ENCODE measurements around the gene ACTRT2. TPM values are rescaled to one million over a fixed set of nuclear protein-coding genes. Genes with fewer than 3 reads are reported as not detected.

The ACTRT2 gene
- total RNA-seq, 2 experiments from 2014 or later: not detected

GRCh38 chr1:3022976-3023375 is 1.7 kb downstream of the ACTRT2 start:
- no peaks in the 10 kb centered on the region for H3K4me1 Mint-ChIP-seq
- DNase-seq: no peak
- POLR2A ChIA-PET: no interaction called here
- no peaks in the 10 kb centered on the region for H3K36me3 Mint-ChIP-seq (ENCODE audit: low read depth)
- no peak overlapping the region for H3K27ac Mint-ChIP-seq
- H3K9me3 Mint-ChIP-seq: no peaks in the 10 kb centered on the region
- H3K4me3 Mint-ChIP-seq: no peak overlapping the region
- CTCF ChIA-PET: no interaction called here
- no peaks in the 10 kb centered on the region for H3K27me3 Mint-ChIP-seq

- no peak overlapping the region for H3K4me3 Mint-ChIP-seq
- H3K9me3 Mint-ChIP-seq: no peaks in the 10 kb centered on the region
- no peak for DNase-seq
- ChIA-PET POLR2A (no interaction called here), CTCF (no interaction called here)
- no peak overlapping the region for H3K27ac Mint-ChIP-seq
- no peaks in the 10 kb centered on the region for H3K27me3 Mint-ChIP-seq
- no peaks in the 10 kb centered on the region for H3K36me3 Mint-ChIP-seq (ENCODE audit: low read depth)
- no peaks in the 10 kb centered on the region for H3K4me1 Mint-ChIP-seq
These were observed 2.8 kb downstream of the ACTRT2 start for GRCh38 chr1:3024019-3024418.

GRCh38 chr1:3024588-3024987 is 3.3 kb downstream of the ACTRT2 start:
- CTCF ChIA-PET: no interaction called here
- no peaks in the 10 kb centered on the region for H3K36me3 Mint-ChIP-seq (ENCODE audit: low read depth)
- no peaks in the 10 kb centered on the region for H3K27me3 Mint-ChIP-seq
- H3K4me1 Mint-ChIP-seq: no peaks in the 10 kb centered on the region
- no peak for DNase-seq
- POLR2A ChIA-PET: no interaction called here
- no peak overlapping the region for H3K27ac Mint-ChIP-seq
- H3K4me3 Mint-ChIP-seq: no peak overlapping the region
- no peaks in the 10 kb centered on the region for H3K9me3 Mint-ChIP-seq

GRCh38 chr1:3026124-3026523 is 4.9 kb downstream of the ACTRT2 start:
- no peaks in the 10 kb centered on the region for H3K27me3 Mint-ChIP-seq
- no peak overlapping the region for H3K27ac Mint-ChIP-seq
- H3K4me1 Mint-ChIP-seq: no peaks in the 10 kb centered on the region
- ChIA-PET POLR2A (no interaction called here), CTCF (no interaction called here)
- no peak for DNase-seq
- no peaks in the 10 kb centered on the region for H3K9me3 Mint-ChIP-seq
- no peaks in the 10 kb centered on the region for H3K36me3 Mint-ChIP-seq (ENCODE audit: low read depth)
- no peak overlapping the region for H3K4me3 Mint-ChIP-seq

GRCh38 chr1:3026581-3027391 is 5.5 kb downstream of the ACTRT2 start:
- Mint-ChIP-seq H3K27me3 (no peaks in the 10 kb centered on the region), H3K4me1 (no peaks in the 10 kb centered on the region), H3K27ac (no peak overlapping the region), H3K9me3 (no peaks in the 10 kb centered on the region), H3K4me3 (no peak overlapping the region), H3K36me3 (ENCODE audit: low read depth) (no peaks in the 10 kb centered on the region)
- ChIA-PET POLR2A (no interaction called here), CTCF (no interaction called here)
- no peak for DNase-seq

GRCh38 chr1:3027611-3028371 is 6.5 kb downstream of the ACTRT2 start:
- ChIA-PET POLR2A (no interaction called here), CTCF (no interaction called here)
- no peaks in the 10 kb centered on the region for H3K27me3 Mint-ChIP-seq

GRCh38 chr1:3028531-3029282 is 7.4 kb downstream of the ACTRT2 start:
- H3K36me3 Mint-ChIP-seq (ENCODE audit: low read depth): no peaks in the 10 kb centered on the region
- no peaks in the 10 kb centered on the region for H3K9me3 Mint-ChIP-seq
- ChIA-PET CTCF (no interaction called here), POLR2A (no interaction called here)
- no peaks in the 10 kb centered on the region for H3K27me3 Mint-ChIP-seq
- H3K4me3 Mint-ChIP-seq: no peak overlapping the region
- H3K4me1 Mint-ChIP-seq: peaks cover 12% of the 10 kb centered on the region
- DNase-seq: no peak
- no peak overlapping the region for H3K27ac Mint-ChIP-seq

More at GRCh38 chr1:3027611-3028371, 6.5 kb downstream of the ACTRT2 start:
- Mint-ChIP-seq H3K4me1 (peaks cover 3% of the 10 kb centered on the region), H3K36me3 (ENCODE audit: low read depth) (no peaks in the 10 kb centered on the region), H3K27ac (no peak overlapping the region), H3K9me3 (no peaks in the 10 kb centered on the region), H3K4me3 (no peak overlapping the region)
- DNase-seq: no peak

- no peak for DNase-seq
- POLR2A ChIA-PET: no interaction called here
- Mint-ChIP-seq H3K27ac (no peak overlapping the region), H3K4me3 (no peak overlapping the region), H3K4me1 (peaks cover 13% of the 10 kb centered on the region), H3K36me3 (ENCODE audit: low read depth) (no peaks in the 10 kb centered on the region), H3K9me3 (no peaks in the 10 kb centered on the region), H3K27me3 (no peaks in the 10 kb centered on the region)
- CTCF ChIA-PET: no interaction called here
These were observed 8.3 kb downstream of the ACTRT2 start for GRCh38 chr1:3029481-3029961.

GRCh38 chr1:3029991-3030662 is 8.9 kb downstream of the ACTRT2 start:
- H3K27ac Mint-ChIP-seq: no peak overlapping the region
- no peak for DNase-seq
- CTCF ChIA-PET: no interaction called here
- H3K4me3 Mint-ChIP-seq: no peak overlapping the region
- H3K36me3 Mint-ChIP-seq (ENCODE audit: low read depth): no peaks in the 10 kb centered on the region
- no peaks in the 10 kb centered on the region for H3K9me3 Mint-ChIP-seq
- no peaks in the 10 kb centered on the region for H3K27me3 Mint-ChIP-seq
- H3K4me1 Mint-ChIP-seq: peaks cover 13% of the 10 kb centered on the region
- POLR2A ChIA-PET: no interaction called here

GRCh38 chr1:3030663-3031381 is 9.6 kb downstream of the ACTRT2 start:
- Mint-ChIP-seq H3K4me3 (no peak overlapping the region), H3K27me3 (no peaks in the 10 kb centered on the region), H3K36me3 (ENCODE audit: low read depth) (no peaks in the 10 kb centered on the region), H3K4me1 (peaks cover 13% of the 10 kb centered on the region), H3K27ac (no peak overlapping the region), H3K9me3 (no peaks in the 10 kb centered on the region)
- ChIA-PET CTCF (no interaction called here), POLR2A (no interaction called here)
- no peak for DNase-seq

GRCh38 chr1:3031401-3032221 is 10.3 kb downstream of the ACTRT2 start:
- H3K36me3 Mint-ChIP-seq (ENCODE audit: low read depth): no peaks in the 10 kb centered on the region
- H3K27me3 Mint-ChIP-seq: no peaks in the 10 kb centered on the region
- CTCF ChIA-PET: no interaction called here
- no peak overlapping the region for H3K4me3 Mint-ChIP-seq
- no peak for DNase-seq
- H3K27ac Mint-ChIP-seq: no peak overlapping the region
- POLR2A ChIA-PET: no interaction called here
- H3K9me3 Mint-ChIP-seq: no peaks in the 10 kb centered on the region
- peaks cover 13% of the 10 kb centered on the region for H3K4me1 Mint-ChIP-seq

- no peak for DNase-seq
- CTCF ChIA-PET: no interaction called here
- POLR2A ChIA-PET: no interaction called here
- Mint-ChIP-seq H3K9me3 (no peaks in the 10 kb centered on the region), H3K27me3 (no peaks in the 10 kb centered on the region), H3K4me1 (peaks cover 13% of the 10 kb centered on the region), H3K36me3 (ENCODE audit: low read depth) (no peaks in the 10 kb centered on the region), H3K4me3 (no peak overlapping the region), H3K27ac (no peak overlapping the region)
These were observed 11.2 kb downstream of the ACTRT2 start for GRCh38 chr1:3032371-3033039.
